GM19099 (cell line): ENCODE measurements around the gene KIRREL1.

Experiments used
- POLR2A ChIP-seq: IDR thresholded peaks from 3 replicates; pipeline ENCODE4 v1.6.1; 2011; ENCODE audit warnings: low read depth; ENCODE audit not compliant: insufficient read length; ENCODE audit errors: extremely low read depth

KIRREL1 gene

DNA sequence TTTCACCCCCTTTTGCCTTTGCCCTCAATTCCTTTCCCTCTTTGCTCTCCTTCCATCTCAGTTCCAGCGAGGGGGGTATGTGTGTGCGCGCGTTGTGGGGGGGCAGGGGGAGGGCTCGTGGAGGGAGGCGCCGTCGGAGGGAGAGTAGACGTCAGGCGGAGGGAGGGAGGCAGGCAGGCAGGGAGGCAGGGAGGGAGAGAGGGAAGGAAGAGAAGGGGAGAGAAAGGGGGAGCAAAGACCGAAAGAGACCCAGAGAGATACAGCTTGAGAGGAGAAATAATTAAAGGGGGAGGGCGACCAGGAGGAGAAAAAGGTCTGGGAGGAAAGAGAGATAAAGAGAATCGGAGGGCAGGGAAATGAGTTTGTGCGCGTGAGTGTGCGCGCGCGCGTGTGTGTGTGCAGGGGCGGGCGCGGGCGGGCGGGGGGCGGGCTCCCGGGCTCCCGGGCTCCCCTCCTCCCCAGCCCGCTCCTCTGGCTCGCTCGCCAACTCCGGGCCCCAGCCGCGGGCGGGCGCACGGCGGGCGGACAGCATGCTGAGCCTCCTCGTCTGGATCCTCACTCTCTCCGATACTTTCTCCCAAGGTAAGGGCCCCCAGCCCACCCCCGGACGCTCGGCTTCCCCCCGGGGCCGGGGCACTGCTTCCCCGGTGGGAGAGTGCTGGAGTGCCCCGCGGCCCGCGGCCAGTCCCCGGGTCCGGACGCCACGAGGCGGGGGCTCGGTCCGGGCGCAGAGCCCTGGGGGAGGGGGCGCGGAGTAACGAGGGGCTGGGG, at the start of gene KIRREL1:
Gene KIRREL1, plus strand, starts transcription at position 499 of the 771 bp plus-strand sequence. Its CDS starts 32 bp downstream, at position 531.
- TF ChIP-seq POLR2A: no peak

DNA sequence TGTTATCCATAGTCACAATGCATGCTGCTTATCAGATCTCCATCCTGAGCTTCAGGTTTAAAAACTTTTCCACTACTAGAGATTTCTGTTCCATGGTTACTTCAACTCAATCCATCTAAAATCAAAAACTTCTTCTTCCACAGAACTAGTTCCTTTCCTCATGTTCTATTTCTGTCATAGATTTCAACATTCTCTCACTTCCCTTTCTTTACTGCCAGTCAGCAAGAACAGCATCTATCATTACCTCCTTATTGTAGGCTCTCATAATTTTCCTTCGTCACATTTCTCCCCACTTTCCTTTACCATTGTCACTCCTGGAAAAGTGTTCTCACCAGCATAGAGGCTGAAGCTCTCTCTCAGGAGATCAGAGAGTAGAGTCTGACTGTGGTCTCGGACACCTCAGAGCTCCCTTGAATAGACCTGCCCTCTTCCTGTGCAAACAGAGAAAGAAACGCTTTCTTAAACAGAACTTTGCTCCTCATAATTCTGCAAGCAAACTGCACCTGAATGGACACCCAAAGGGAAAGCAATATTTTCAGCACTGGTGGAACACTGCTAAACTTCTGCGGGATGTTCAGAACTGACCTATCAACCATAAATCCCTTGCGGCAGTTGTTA, 48.7 kb upstream of the KIRREL1 start:
- TF ChIP-seq POLR2A: no peak

DNA sequence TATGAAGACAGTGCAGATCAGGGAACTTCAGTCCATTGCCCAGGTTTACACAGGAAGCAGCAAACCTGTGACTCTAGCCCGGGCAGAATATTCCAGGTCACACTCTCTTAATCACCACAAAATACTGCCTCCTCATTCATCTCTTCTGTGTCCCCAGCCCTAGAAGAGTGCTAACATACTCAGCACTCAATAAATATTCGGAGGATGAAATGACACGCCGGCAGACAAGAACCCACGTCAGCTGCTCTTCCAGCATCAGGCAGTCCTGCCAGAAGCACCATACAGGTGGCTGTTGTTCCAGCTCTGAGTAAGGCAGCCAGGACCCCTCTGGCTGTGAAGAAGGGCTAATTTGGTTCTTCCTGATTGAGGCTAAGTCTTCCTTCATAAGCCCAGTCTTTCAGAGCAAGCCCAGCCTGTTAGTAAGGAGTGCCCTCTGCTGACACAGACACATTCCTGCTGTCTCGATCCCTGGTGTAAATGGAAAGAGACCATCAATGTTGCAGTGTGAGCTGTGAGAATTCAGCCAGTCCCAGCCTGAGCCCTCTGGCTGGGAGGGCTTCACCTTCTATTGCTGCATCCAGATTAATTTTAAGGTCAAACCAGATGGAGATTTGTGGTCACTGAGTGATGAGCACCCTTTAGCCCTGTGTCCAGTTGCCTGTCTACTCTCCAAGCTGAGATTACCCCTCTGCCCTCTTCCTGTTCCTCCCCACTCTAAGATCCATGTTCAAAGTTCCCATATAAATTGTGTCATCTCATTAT, 45.0 kb upstream of the KIRREL1 start:
- TF ChIP-seq POLR2A: no peak

DNA sequence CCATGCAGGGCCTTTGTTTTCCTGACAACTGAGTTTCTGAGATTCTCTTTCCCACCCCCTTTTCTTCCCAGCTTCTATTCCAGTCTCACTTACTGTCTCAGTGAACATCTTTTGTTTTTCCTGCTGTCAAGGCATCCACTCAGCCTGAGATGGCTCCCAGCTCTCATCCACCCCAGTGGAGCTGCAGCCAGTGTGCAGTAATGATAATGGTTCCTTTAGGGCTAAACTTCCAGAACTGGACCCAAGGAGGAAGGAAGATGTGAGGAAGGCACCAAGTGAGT, 44.4 kb upstream of the KIRREL1 start:
- TF ChIP-seq POLR2A: no peak

DNA sequence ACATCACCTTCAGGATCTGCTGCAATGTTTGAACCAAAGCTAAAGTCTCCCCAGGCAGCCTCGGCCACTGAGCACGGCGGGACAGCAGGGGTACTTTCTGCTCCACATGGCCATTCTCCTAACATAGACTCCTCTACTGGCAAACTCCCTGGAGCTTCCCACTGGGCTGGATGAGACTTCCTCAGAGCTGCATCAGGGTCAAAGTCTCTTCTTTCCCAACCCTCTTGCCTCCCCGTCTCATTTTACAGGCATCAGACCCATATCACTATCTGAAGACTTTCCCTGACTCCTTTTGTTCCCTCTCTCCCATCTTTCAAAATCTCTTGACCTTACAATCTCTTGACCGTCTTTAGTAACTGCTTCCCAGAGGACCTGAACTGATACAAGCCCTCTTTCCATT, 42.2 kb upstream of the KIRREL1 start:
- no peak for TF ChIP-seq POLR2A

DNA sequence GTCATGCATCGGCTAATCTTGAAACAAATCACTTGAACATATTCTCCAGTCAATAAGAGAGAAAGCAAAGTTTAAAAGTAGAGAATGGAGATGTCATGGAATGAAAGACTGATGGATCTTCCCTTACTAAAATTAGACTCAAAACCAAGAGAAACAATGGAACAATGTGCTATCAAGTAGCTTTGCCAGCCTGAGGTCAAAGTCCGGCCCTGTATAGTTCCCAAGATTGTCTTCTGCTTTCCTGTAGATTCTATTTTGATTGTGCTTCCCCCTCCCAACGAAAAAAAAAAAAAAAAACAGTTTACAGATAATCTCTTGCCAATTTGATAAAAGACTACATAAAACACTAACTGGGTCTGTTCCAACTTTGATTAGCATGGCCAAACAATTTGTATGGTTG, 40.8 kb upstream of the KIRREL1 start:
- no peak for TF ChIP-seq POLR2A

DNA sequence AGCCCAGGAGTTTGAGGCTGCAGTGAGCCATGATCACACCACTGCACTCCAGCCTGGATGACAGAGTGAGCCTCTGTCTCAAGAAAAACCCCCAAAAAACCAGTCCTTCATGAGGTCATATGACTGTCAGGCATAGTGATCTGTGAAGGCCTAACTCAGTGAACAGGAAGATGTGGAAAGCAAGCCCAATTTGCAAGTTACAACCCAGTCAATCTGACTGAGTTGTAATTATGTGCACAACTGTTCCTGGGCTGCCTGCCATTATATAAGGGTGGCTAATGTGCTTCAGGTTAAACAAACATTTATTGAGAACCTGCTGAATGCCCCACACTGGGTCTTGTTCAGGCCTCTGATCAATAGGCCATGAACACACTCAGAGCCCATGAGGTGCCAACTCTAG, 38.2 kb upstream of the KIRREL1 start:
- no peak for TF ChIP-seq POLR2A

DNA sequence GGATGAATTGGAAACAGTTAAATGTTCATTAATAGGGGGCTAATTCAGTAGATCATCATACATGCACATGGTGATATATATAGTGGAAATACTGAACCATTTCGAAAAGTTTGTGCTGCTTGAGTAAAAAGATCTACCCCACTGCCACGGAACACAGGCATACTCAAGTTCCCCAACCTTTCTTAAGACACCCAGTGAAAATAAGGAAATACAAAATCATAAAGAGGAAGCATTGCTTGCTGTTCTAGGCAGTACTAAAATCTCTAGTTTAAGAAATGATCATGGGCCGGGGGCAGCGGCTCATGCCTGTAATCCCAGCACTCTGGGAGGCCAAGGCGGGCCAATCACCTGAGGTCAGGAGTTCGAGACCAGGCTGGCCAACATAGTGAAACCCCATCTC, 37.6 kb upstream of the KIRREL1 start:
- TF ChIP-seq POLR2A: no peak

DNA sequence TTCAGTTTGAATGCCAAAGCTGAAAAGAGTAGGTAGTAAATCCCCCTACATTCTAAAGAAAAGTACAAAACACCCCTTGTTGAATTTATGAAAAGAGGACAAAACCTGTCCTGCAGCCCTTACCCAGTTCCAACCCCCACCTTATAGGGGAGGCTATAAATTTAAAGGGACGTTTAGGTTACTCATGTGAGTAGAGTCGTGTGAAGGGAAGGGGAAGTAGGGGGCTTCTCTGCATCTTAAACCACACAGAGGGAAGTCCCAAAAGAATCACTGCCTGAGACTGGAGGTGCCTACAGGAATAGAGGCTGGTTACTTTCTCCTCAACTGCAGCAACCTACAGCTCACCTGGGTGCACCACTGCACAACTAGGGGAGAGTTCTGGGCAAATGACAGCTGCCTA, 36.7 kb upstream of the KIRREL1 start:
- no peak for TF ChIP-seq POLR2A

DNA sequence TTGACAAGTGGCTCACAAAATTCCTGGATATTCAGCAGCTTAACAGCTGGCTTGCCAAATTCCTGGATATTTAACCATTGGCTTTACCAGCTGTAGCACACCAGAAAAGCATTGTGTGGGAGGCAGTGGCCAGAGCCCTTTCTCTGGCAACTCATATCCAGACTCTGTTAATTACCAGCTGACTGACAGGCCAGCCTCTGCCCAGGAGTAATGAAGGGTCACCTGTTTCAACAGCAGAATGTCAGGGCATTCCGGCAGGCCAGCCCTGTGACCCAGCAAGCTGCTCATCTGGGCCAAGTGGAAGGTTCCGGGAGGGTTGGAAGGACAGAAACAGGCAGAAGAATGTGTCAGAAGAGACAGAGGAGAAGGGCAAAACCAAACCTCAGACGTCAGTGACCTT, 35.2 kb upstream of the KIRREL1 start:
- TF ChIP-seq POLR2A: no peak

DNA sequence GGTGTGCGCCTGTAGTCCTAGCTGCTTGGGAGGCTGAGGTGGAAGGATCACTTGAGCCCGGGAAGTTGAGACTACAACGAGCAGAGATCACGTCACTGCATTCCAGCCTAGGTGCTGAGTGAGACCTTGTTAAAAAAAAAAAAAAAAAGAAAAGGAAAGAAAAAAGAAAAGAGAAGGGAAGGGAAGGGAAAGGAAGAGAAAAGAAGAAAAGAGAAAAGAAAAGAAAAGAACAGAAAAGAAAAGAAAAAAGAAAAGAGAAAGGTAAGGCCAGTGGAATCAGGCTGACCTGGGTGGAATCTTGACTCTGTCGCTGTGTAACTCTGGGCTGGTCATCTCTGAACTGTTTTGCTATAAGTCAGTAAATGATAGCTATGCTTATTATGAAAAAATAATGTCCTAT, 33.7 kb upstream of the KIRREL1 start:
- no peak for TF ChIP-seq POLR2A

DNA sequence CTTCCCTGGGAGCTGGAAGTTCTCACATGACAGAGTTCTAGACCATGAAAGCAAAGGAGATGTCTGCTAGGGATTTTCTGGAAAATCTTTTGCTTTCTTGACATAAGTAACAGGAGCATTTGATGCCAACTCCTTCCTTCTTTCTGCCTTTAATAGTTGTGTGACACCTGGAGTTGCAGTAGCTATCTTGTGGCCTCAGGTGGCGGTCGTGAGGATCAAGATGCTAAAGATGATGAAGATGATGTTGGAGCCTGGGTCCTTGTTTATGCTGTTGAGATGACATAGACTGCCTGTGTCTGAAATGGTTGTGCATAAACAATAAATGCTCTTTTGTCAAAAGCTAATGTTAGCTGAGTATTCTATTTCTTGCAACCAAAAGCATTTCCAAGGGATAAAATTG, 32.7 kb upstream of the KIRREL1 start:
- no peak for TF ChIP-seq POLR2A

DNA sequence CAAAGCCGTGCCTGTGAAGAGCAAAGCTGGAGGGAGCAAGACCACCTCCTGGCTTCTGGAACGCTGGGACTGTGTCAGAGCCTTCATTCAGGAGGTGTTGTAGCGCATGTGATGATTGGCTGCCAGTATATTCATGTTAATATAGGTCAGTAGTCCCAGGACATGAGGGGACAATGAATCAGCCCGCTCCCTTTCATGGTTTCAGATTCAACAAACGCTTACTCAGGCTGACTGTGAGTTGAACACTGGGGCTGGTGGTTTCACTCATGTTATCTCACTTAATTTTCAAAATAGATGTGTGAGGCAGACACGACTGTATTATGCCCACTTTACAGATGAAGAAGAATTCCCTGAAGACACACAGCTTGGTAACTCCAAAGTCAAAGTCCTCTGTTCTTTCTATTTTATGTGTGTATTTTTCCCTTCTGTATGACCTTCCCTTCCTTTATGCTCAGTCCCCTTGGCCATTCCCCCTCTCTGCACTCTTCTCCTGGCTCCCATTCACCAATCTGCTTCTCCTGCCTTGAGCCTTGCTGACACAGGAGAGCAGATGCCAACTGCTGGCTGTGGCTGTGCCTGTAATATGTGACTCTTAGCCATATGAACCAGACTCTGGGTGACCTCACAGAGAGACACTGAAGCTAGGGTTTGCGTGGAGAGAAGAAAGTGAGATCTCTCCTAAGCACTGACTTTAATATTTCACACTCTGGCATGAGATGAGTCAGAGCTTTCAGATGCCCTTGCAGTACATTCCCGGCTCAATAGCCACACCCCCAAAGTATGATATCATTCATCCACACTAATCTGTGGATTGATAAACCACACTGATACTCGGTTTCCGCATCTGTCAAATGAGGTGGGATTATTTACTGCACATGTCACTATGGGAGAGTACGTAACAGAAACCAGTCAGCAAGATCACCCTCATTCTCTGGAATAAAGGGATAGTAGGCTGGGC, 31.4 kb upstream of the KIRREL1 start:
- no peak for TF ChIP-seq POLR2A

DNA sequence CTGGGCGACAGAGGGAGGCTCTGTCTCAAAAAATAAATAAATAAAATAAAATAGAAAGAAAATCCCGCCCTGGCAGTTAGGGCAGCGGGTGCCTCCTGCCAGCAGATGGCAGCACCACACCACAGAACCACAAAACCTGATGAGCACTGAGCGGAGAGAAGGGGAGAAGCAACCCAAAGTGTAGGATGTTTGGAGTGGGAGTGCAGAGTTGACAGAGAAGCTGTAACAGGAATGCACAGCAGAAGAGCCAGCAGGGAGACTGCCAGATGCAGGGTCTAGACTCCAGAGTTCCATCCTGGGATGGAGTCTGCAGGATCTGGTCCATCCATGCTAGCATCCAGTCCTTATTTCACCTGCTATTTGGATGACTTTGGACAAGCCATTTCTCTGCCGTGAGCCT, 29.7 kb upstream of the KIRREL1 start:
- no peak for TF ChIP-seq POLR2A

DNA sequence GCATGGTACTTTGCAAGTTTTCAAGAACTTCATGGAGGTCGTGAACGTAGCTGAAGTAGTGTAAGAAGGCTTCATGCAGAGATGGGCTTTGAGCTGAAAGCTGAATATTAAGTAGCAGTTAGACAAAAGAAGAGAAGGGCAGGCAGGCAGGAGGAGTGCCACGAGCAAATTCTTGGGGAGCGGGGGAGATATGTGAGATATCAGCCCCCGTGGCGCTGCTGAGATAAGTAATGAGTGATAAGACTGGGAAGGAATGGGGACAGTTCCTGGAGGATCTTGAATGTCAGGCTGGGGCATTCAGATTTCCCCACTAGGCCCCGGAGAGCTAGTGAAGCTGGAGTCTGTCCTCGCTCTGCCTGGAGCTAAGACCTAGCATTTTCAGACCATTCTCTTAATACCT, 27.9 kb upstream of the KIRREL1 start:
- TF ChIP-seq POLR2A: no peak

DNA sequence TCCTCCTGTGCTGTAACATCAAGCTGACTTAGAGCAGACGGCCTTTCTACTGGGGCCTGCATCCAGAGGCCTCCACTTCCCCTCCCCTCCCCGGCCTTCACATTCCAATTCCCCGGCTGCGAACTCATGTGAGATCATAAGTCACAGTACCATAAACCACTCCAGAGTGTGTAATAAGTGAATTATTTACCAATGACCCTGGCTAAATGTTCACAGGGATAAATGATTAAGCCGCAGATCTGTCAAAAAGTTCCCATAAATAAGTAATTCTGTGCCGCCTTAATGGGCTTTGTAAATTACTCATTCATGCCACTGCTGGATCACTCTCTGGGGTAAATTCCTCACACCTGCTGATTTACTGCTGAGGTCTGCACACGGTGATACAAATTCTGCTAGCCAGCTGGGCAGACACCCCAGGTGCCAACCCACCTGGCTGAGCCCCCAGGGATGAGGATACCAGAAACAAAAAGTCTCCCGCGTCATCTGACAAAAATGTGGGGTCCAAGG, 27.4 kb upstream of the KIRREL1 start:
- TF ChIP-seq POLR2A: no peak

DNA sequence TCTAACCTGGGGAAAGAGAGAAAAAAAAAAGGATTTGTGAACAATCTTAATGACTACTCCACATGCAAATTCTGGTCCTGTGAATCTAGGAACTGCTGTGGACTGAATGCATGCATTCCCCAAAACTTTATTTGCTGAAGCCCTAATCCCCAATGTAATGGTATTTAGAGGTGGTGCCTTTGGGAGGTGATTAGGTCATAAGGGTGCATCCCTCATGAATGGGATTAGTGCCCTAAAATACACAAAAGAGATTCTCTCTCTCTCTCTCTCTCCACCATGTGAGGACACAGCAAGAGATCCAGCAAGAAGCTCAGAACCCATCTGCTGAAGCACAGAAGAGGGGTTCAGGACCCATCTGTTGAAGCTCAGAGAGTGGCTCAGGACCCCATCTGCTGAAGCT, 26.2 kb upstream of the KIRREL1 start:
- no peak for TF ChIP-seq POLR2A
